Ramos (cell line): ENCODE measurements around the gene IRS2.

ENCODE experiments used
- in situ Hi-C: fragments of 300-500 bp; cut with MboI; formaldehyde crosslinking; loops from one replicate; pipeline ENCODE4 v1.14.3; 2022; ENCODE audit warnings: low sequenced_read_pairs; ENCODE audit not compliant: unreplicated experiment

The IRS2 gene

DNA sequence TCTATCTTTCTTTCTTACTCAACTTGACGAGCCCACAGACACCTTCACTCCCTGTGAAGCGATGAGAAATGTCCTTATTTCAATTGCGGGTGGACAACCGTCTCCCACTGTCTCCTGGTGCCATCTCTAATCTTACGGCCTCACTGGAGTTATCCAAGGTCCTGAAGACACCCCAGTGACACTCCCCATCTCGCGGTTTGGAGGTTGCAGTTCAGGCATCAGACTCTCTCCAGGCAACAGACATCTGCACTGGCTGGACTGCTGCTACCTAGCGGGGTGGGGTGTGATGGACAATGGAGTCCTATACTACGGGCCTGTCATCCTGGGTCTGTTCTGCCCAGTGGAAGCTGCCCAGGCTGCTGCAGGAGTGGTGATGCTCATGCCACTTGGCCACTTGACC lies 18.3 kb upstream of the IRS2 start:
- in situ Hi-C loops = no loop called here

DNA sequence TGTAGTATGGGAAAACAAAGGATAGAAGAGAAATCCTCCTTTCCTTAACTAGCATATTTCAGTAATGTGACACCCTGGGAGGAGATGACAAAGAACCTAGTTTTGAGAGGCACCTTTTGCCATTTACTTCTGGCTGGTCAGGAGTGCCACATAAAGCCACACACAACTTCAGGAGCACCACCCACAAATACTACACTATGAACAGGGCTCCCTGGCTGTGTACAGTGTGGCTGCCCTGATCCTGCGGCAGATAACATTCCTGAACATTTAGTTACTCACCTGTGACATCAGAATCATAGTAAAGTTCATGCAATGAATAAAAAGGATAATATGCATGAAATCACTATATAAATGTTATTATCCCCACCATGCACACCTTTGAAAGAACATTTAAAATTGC lies 17.4 kb upstream of the IRS2 start:
- in situ Hi-C loops = no loop called here

DNA sequence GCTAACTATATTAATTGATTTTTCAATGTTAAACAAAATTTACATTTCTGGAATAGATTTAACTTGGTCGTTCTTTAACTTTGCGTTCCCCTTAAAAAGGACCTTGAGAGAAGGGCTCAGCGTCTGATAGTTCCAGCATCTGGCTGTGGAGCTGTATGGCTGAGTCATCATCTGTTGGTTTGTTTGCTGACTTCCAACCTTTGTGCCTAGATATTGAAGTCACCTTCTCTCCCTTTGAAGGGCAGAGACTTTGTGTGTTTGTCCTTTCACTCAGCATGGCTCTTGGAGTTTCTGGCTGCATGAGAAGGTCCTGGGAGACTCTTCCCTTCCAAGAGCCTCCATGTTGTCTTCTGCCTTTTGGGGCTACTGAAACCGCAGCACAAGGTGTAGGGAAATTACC lies 16.6 kb upstream of the IRS2 start:
- in situ Hi-C loops = no loop called here

DNA sequence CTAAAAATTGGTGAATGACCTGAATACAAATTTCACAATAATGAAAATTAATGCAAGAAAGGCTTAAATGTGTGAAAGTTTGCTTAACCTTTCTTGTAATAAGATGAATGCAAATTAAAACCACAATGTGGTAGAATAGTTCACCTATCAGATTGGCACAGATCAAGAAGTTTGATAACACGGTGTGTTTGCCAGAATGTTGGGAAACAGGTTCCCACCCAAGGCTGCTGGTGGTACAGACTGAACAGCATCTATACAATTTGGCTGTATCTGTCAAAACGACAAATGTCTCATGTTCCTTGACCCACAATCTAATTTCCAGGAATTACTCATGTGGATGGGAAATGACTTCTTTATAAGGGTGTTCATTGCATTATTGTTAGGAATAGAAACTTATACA lies 8.6 kb upstream of the IRS2 start:
- in situ Hi-C loops = no loop called here

DNA sequence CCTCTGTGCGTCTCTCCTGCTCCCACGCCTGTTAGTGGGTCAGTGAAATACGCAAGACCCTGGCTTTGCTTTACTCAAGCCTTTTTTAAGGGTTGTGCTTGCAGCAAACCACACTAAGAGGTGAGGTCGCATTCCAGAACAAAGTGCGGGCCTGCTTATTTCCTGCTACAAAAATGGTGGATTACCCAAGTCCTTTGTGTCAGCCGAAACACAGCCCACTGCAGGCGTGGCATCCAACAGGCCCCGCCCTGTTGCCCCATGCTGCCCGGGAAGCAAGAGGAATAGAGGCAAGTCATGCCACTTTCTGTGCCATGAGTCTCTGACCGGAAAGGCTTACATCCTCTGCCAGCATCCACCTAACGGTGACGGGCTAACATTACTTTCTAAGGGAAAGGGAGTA lies 7.7 kb upstream of the IRS2 start:
- in situ Hi-C loops = no loop called here

DNA sequence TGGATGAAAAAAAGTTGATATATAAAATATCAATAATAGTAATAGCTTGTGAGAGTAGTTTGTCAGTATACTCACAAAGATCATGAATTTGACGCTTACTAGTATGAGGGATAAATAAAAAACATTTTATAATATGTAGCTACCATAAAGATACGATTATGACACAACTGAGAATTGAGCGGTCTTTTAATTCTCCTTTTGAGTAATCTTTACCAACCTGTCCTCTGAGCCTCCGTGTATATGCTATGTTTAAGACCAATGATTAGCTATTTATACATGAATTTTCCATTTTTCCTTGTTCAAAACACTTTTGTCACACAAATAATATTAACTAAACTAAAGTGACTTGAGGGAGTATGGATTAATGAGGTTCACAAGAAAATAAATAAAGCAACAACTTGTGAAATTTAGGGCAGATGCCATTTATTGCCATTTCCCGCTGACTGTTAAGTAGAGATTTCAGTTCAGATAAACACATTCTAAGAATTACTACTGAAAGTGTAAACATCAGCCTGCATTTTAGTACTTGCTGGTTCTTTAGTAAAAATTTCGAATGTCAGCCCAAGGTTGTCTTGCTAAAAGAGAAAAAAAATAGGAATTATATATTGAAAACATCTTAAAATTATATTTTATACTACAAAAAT lies 6.2 kb upstream of the IRS2 start:
- in situ Hi-C loops = no loop called here

DNA sequence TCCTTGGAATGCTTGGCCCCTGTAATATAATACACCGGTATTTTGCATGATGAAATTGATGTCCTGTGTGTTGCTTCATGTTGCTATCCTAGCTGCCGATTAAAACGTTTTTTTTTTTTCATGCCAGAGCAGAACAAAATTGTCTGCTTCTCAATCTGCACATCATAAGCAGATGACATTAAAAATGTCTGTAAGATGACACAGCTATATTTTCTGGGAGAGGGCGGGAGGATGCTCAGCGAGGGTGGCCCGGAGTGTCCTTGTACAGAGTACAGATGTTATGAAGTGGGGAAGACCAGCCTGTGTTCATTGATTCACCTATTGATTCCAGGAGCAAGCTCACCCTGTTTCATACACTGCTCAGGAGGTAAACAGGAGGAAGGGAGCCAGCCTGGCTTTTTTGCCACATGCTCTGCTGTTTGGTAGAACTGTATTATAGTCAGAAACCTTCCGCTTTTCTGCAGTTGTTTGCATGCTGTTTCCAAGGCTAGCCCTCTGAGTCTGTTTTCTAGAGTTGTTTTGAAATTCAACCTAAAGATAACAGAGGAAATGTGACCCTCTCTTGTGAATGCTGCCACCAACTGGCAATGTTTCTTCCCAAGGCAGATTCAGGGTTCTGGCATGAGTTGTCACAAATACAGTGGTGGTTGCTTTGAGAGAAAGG lies 4.7 kb upstream of the IRS2 start:
- in situ Hi-C loops = no loop called here

DNA sequence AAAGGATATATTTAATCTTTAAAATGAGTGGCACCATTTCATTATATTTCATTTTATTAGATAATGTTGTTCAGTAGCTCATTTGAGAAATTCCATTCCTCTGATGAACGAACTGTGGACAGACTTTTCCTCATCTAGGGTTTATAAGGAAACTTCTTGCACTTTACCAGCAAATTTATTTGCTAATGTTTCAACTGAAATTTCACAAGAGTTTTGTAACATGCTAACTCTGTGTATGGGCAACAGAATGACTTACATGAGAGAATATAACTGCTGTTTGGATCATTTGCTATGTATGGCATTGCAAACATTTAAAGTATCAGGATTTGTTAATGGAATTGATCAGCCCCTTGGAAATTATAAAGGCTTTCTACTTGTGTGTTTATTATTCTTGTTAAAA lies 3.7 kb upstream of the IRS2 start:
- in situ Hi-C loops = no loop called here

DNA sequence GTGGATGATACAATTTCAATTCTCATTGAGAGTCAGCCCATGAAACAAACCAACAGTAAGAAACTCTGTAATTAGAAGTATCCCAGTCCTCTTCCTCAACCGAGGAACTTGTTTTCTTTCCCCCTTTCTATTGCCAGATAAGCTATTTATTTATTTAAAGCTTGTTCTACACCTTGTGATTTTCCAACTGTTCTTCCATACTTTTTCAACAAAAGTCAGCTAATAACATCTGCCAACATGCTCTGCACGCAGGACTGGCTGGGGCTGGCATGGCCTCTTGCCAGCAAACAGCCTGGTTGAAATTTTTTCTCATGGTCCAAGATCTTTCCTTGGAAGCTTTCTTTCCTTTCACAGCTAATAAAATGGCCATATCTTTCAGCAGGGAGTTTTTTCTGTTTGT lies 2.9 kb upstream of the IRS2 start:
- in situ Hi-C loops = no loop called here

DNA sequence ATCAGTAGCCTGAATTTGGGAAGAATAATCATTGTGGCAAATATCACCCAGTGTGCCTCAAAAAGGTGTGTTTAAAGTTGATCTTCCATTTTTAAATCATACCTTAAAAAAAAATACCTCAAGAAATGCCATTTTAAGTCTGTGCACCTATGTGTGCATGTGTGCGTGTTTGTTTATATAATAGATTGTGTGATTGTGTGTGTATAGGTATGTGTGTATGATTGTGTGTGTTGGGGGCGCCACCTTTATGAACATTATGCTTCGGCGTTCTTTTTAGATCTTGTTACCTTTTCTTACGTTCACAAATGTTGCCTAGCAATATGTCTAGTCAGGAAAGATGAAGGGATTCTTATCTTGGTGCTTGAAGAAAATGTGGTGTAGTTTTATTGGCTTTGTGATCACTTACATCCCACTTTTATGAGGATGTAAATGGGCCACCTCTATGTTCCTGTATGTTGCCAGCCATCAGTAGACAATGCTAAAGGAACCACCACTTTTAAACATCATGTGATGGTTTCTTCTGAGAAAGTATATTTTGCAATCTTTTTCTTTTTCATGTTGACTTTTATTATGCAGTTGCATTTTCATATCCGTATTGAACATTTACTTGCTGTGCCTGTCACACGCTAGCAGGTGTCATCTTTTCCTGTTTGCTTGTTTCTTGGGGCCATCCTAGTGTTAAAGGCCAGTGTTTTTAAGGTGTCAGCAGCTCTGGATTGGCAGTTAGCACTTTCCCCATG lies 2.2 kb upstream of the IRS2 start:
- in situ Hi-C loops = no loop called here

DNA sequence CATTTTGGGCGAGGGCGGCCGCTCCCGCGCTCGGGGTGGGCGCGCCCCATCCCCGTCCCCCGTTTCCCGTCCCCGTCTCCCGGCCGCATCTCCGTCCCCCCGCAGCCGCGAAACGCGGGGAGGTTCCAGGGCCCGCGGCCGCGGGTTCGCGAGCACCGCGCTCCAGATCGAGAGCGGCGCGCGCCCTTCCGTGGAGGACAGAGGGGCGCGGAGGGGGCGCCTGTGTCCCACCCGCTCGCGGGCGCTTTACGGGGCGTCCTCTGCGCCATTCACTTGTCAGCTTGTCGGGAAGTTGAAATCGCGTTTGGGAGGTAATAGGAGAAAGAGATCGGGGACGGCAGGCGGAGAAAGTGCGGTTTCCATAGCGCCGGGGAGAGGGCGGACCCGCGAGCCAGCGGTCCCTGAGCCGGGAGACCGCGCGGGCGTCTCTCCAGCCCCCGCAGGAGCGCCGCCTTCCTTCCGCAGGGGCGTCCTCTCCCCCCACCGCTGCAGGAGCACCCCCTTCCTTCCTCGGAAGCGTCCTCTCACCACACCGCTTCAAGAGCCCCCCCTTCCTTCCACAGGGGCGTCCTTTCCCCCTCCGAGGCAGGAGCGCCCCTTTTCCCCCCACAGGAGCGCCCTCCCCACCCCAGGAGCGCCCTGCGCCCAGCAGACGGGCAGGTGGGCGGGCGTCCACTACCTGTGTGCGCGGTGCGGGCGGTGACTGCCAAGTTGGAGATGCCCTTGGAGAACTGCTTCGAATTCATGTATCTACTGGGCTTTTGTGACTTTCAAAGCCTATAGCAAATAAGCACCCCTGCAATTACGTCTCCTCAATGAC lies 962 bp upstream of the IRS2 start:
- in situ Hi-C loops = no loop called here

DNA sequence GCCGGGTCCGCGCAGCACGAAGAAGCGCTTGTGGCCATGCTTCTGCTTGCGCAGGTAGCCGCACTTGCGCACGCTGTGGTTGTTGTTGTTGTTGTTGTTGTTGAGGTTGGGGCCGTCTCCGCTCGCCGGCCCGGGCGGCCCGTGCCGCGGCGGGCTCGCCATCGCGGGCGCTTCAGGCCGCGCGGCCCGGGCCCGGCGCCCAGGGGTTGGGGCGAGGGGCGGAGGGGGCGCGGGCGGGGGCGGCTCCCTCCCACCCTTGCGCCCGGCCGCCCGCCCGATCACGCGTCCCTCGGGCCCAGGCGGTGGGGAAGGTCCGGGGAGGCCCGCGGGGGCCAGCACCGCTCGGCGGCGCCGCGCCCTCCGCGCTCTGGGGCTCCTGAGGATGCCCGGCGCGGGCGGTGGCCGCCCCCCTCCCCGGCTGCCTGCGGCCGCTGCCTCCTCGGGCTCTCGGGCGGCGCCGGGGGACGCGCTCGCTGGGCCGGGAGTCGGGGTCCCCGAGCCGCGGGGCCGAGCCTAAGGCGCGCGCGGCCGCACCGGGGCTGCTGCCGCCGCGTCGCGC lies 412 bp downstream of the IRS2 start:
- in situ Hi-C loops = no loop called here

DNA sequence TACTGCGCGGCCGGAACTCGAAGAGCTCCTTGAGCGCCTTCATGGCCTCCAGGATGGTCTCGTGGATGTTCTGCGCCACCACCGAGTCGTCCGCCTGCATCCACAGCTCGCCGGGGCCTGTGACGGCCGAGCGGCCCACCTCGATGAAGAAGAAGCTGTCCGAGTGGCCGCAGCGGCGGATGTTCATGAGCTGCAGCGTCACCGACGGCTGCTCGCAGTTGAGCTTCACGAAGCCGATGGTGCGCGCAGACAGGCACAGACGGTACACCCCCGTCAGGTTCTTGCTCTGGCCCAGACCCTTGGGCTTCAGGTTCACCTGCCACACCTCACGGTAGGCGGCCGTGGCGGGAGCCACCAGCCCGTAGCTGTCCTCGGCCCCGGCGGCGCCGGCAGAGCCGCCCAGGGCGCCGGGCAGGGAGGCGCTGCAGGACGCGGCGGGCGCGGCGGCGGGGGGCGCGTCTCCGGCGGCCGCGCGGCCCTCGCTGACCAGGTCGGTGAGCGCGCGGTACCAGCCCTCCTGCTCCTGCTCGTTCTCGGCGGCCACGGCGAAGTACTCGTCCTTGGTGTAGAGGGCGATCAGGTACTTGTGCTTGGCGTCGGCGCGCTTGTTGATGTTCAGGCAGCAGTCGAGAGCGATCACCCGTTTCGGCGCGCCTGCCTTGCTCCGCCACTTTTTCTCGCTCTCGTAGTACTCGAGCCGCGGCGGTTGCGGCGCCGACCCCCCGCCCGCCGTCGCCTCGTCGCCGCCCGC lies 1.1 kb downstream of the IRS2 start:
- in situ Hi-C loops = no loop called here

DNA sequence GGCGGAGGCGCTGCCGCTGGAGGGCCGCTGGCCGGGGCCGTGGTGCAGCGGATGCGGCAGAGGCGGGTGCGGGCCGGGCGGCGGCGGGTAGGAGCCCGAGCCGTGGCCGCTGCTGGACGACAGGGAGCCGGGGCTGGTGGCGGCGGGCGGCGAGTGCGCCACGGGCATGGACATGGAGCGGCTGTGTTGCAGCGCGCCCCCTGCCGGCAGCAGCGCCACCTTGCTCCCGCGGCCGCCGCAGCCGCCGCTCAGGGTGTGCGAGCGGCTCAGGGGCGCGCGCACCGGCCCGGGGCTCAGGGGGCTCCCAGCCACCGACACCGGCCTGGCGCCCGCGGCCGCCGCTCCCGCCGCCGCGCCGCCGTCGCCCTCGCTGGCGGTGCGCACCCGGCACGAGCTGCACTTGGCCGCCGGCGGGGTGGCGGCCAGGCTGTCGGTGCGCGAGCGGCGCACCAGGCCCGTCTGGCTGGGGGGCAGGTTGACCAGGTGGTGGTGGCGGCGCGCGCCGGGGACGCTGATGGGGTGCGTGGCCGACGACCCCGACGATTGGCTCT lies 1.7 kb downstream of the IRS2 start:
- in situ Hi-C loops = no loop called here

DNA sequence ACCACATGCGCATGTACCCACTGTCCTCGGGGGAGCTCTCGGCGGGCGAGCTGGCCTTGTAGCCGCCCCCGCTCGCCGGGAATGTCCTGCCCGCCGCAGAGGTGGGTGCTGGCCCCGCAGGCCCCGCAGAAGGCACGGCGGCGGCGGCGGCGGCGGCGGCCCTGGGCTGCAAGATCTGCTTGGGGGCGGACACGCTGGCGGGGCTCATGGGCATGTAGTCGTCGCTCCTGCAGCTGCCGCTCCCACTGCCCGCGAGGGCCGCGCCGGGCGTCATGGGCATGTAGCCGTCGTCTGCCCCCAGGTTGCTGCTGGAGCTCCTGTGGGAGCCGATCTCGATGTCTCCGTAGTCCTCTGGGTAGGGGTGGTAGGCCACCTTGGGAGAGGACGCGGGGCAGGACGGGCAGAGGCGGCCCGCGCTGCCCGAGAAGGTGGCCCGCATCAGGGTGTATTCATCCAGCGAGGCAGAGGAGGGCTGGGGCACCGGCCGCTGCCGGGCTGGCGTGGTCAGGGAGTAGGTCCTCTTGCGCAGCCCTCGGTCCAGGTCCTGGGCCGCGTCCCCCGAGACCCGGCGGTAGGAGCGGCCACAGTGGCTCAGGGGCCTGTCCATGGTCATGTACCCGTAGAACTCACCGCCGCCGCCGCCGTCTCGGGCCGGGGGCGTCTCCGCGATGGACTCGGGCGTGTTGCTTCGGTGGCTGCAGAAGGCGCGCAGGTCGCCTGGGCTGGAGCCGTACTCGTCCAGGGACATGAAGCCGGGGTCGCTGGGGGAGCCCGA lies 2.4 kb downstream of the IRS2 start:
- in situ Hi-C loops = no loop called here

DNA sequence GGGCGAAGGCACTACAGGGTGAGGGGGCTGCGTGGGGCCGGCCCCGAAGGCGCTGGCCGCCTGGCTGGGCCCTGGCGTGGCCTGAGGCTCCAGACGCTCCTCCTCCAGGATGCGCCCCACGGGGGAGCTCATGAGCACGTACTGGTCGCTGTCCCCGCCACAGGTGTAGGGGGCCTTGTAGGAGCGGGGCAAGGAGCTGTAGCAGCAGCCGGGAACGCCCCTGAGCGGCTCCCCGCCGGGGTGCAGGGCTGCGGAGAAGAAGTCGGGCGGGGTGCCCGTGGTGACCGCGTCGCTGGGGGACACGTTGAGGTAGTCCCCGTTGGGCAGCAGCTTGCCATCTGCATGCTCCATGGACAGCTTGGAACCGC lies 3.0 kb downstream of the IRS2 start:
- in situ Hi-C loops = no loop called here

DNA sequence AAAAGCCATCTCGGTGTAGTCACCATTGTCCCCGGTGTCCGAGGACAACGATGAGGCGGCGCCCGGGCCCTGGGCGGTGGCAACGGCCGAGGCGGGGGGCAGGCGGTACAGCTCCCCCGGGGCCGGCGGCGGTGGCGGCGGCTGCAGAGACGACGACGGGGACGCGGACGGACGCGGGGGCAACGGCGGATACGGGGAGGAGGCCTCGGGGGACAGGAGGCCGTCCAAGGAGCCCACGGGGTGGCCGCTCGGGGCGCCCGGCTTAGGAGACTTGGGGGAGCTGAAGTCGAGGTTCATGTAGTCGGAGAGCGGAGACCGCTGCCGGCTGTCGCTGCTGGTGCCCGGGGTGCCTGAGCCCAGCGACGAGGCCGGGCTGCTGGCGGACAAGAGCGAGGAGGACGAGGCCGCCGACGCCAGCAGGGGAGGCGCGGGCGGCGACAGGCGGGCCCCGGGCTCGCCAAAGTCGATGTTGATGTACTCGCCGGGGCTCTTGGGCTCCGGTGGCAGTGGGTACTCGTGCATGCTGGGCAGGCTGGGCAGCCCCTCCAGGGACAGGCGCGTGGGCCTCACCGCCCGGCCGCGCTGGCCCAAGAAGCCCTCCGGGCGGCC lies 3.5 kb downstream of the IRS2 start:
- in situ Hi-C loops = no loop called here

DNA sequence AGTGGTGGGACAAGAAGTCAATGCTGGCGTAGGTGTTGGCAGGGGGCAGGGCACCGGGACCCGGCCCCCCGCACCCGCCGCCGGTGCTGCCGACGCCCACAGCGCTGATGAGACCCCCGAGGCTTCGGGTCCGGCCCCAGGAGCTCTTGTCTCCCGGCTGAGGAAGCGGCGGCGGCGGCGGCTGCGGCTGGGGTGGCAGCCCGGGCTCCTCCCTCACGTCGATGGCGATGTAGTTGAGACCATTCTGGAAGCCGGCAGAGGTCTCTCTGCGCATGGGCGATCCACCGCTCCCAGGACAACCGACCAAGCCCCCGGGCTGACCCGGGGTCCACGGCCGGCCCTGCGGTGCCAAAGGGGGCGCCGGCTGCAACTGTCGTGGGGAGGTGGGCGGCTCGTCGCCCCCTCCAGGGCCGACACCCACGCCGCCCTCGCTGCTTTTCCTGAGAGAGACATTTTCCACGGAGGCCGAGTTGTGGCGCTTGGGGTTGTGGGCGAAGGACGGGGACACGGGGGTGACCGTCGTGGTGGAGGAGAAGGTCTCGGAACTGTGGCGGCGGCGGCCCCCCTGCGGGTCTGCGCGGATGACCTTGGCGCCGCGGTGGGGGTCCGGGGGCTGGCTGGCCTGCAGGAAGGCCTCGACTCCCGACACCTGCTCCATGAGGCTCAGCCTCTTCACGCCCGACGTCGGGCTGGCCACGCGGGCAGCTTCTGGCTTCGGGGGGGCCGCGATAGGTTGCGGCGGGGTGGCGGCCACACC lies 4.1 kb downstream of the IRS2 start:
- in situ Hi-C loops = no loop called here
